ENCODE results near the gene ALB. TPM values are rescaled to one million over a fixed set of nuclear protein-coding genes. Genes with fewer than 3 reads are reported as not detected.

Gene ALB
- total RNA-seq, 1 donor from 2014 or later = not detected

DNA sequence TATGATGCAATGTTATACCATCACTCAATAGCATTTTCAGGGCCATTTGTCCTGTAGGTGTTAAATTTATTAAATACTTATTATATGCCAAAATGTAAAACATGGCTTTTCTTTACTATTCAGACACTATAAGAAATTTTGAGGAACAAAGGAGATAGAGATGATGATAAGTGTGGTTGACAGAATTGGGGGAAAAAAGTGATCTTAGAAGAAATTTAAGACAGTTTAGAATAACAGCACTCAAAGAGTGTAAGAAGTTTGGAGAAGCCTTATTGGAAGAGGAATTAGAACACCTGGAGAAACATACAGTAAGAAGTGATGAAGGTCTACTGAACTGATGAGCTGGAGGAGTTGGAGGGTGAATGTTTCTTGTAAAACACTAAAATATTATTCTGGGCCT lies 19.1 kb downstream of the ALB start:
- DNase-seq (ENCODE audit: low spot score) = no peak
- Mint-ChIP-seq H3K9me3 (no peaks in the 10 kb centered on the region), H3K27me3 (ENCODE audit: insufficient read depth) (peaks cover 4% of the 10 kb centered on the region), H3K4me3 (no peak overlapping the region), H3K27ac (no peak overlapping the region), H3K4me1 (ENCODE audit: low read depth) (no peaks in the 10 kb centered on the region), H3K36me3 (ENCODE audit: low read depth) (no peaks in the 10 kb centered on the region)
- intact Hi-C loops (cut with micrococcal nuclease) = no loop called here

DNA sequence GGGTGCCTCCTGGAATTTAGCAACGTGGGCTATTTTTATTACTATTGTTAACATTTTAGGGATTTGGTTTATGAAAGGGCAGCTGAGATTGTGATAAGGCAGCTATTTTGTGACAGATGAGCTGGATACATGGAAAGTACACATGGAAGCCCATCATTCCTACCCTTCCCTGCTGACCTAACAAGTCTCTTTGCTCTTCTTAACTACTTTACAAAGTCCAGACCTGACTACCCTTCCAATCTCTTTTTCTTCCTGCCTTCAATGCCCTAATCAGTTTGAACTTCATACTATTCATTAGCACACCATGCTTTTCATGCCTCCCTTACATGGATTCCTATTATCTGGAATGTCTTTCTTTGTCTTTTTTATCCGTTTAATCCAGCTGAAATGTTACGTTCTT lies 22.6 kb downstream of the ALB start:
- H3K4me3 Mint-ChIP-seq = no peak overlapping the region

DNA sequence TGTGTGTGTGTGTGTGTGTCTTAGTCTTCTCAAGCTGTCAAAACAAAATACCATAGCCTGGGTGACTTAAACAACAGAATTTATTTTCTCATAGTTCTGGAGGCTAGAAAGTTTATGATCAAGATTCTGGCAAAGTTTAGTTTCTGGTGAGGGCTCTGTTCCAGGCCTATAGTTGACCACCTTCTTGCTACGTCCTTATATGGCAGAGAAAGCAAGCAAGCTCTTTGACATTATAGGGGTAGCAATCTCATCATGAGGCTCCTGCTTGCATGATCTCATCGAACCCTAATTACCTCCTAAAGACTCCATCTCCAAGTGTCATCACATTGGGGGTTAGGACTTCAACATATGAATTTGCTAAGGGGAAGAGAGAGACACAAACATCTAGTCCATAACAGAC lies 25.0 kb downstream of the ALB start:
- no peaks in the 10 kb centered on the region for H3K4me1 Mint-ChIP-seq (ENCODE audit: low read depth)
- H3K27me3 Mint-ChIP-seq (ENCODE audit: insufficient read depth) = peaks cover 3% of the 10 kb centered on the region
- intact Hi-C loops (cut with micrococcal nuclease) = no loop called here
- H3K4me3 Mint-ChIP-seq = no peak overlapping the region
- H3K36me3 Mint-ChIP-seq (ENCODE audit: low read depth) = no peaks in the 10 kb centered on the region
- no peak for DNase-seq (ENCODE audit: low spot score)
- no peak overlapping the region for H3K27ac Mint-ChIP-seq
- no peaks in the 10 kb centered on the region for H3K9me3 Mint-ChIP-seq

More for the DNA sequence above, 22.6 kb downstream of the ALB start:
- DNase-seq (ENCODE audit: low spot score) = no peak
- no peaks in the 10 kb centered on the region for H3K36me3 Mint-ChIP-seq (ENCODE audit: low read depth)
- intact Hi-C loops (cut with micrococcal nuclease) = no loop called here
- H3K9me3 Mint-ChIP-seq = no peaks in the 10 kb centered on the region
- peaks cover 2% of the 10 kb centered on the region for H3K27me3 Mint-ChIP-seq (ENCODE audit: insufficient read depth)
- no peak overlapping the region for H3K27ac Mint-ChIP-seq
- no peaks in the 10 kb centered on the region for H3K4me1 Mint-ChIP-seq (ENCODE audit: low read depth)

DNA sequence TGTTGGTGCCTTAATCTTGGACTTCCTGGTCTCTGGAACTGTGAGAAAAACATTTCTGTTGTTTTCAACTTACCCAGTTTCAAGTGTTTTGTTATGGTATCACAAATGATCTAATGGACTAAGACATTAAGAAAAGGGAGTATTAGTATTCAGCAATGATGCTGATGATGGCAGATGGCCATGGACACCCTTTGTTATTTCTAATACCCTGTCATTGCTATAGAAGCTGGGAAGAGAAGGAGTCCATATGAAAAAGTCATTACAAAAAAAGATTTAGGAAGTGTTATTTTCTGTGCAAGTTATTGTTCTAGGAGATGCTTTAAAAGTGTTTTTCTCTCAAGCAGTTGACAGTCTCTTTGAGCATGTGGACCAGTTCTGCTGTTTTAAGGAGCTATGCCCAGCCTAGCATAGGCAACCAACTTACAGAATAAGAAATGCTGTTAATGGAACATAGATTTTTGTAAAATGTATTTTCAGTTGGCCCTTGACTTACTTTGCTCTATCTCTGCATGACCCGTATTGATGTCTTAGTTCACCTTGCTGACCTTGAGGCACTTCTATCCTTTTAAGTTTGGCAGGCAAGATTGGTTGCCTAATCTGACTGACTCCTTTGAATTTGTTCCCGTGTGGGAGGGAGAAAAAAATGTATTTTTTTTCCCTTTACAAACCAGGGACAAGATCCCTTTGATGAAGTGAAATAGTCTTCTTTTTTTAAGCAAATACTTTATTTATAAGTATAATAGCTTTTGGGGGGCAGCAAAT lies 25.9 kb downstream of the ALB start:
- Mint-ChIP-seq H3K27me3 (ENCODE audit: insufficient read depth) (peaks cover 3% of the 10 kb centered on the region), H3K9me3 (no peaks in the 10 kb centered on the region), H3K36me3 (ENCODE audit: low read depth) (no peaks in the 10 kb centered on the region), H3K4me3 (no peak overlapping the region), H3K27ac (no peak overlapping the region), H3K4me1 (ENCODE audit: low read depth) (no peaks in the 10 kb centered on the region)
- DNase-seq (ENCODE audit: low spot score) = no peak
- intact Hi-C loops (cut with micrococcal nuclease) = no loop called here

DNA sequence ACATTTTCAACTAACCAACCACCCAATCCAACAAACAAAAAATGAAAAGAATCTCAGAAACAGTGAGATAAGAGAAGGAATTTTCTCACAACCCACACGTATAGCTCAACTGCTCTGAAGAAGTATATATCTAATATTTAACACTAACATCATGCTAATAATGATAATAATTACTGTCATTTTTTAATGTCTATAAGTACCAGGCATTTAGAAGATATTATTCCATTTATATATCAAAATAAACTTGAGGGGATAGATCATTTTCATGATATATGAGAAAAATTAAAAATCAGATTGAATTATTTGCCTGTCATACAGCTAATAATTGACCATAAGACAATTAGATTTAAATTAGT lies 27.7 kb downstream of the ALB start:
- H3K4me1 Mint-ChIP-seq (ENCODE audit: low read depth) = no peaks in the 10 kb centered on the region
- H3K36me3 Mint-ChIP-seq (ENCODE audit: low read depth) = no peaks in the 10 kb centered on the region
- intact Hi-C loops (cut with micrococcal nuclease) = no loop called here

DNA sequence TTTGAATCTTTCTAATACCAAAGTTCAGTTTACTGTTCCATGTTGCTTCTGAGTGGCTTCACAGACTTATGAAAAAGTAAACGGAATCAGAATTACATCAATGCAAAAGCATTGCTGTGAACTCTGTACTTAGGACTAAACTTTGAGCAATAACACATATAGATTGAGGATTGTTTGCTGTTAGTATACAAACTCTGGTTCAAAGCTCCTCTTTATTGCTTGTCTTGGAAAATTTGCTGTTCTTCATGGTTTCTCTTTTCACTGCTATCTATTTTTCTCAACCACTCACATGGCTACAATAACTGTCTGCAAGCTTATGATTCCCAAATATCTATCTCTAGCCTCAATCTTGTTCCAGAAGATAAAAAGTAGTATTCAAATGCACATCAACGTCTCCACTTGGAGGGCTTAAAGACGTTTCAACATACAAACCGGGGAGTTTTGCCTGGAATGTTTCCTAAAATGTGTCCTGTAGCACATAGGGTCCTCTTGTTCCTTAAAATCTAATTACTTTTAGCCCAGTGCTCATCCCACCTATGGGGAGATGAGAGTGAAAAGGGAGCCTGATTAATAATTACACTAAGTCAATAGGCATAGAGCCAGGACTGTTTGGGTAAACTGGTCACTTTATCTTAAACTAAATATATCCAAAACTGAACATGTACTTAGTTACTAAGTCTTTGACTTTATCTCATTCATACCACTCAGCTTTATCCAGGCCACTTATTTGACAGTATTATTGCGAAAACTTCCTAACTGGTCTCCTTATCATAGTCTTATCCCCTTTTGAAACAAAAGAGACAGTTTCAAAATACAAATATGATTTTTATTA lies 28.3 kb downstream of the ALB start:
- no peak for DNase-seq (ENCODE audit: low spot score)
- Mint-ChIP-seq H3K4me1 (ENCODE audit: low read depth) (no peaks in the 10 kb centered on the region), H3K27ac (no peak overlapping the region), H3K9me3 (no peaks in the 10 kb centered on the region), H3K27me3 (ENCODE audit: insufficient read depth) (peaks cover 3% of the 10 kb centered on the region), H3K4me3 (no peak overlapping the region), H3K36me3 (ENCODE audit: low read depth) (no peaks in the 10 kb centered on the region)
- intact Hi-C loops (cut with micrococcal nuclease) = no loop called here

More for the DNA sequence above, 27.7 kb downstream of the ALB start:
- Mint-ChIP-seq H3K27me3 (ENCODE audit: insufficient read depth) (peaks cover 3% of the 10 kb centered on the region), H3K4me3 (no peak overlapping the region), H3K27ac (no peak overlapping the region), H3K9me3 (no peaks in the 10 kb centered on the region)
- DNase-seq (ENCODE audit: low spot score) = no peak

DNA sequence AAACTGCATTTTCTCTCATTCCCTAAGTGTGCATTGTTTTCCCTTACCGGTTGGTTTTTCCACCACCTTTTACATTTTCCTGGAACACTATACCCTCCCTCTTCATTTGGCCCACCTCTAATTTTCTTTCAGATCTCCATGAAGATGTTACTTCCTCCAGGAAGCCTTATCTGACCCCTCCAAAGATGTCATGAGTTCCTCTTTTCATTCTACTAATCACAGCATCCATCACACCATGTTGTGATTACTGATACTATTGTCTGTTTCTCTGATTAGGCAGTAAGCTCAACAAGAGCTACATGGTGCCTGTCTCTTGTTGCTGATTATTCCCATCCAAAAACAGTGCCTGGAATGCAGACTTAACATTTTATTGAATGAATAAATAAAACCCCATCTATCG lies 29.1 kb downstream of the ALB start:
- Mint-ChIP-seq H3K36me3 (ENCODE audit: low read depth) (no peaks in the 10 kb centered on the region), H3K4me3 (no peak overlapping the region), H3K27ac (no peak overlapping the region), H3K9me3 (no peaks in the 10 kb centered on the region), H3K27me3 (ENCODE audit: insufficient read depth) (peaks cover 3% of the 10 kb centered on the region), H3K4me1 (ENCODE audit: low read depth) (no peaks in the 10 kb centered on the region)
- no peak for DNase-seq (ENCODE audit: low spot score)
- intact Hi-C loops (cut with micrococcal nuclease) = no loop called here

DNA sequence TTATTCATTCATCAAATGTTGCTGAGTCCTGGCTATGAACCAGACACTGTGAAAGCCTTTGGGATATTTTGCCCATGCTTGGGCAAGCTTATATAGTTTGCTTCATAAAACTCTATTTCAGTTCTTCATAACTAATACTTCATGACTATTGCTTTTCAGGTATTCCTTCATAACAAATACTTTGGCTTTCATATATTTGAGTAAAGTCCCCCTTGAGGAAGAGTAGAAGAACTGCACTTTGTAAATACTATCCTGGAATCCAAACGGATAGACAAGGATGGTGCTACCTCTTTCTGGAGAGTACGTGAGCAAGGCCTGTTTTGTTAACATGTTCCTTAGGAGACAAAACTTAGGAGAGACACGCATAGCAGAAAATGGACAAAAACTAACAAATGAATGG lies 30.2 kb downstream of the ALB start:
- intact Hi-C loops (cut with micrococcal nuclease) = no loop called here
- Mint-ChIP-seq H3K4me1 (ENCODE audit: low read depth) (no peaks in the 10 kb centered on the region), H3K27me3 (ENCODE audit: insufficient read depth) (peaks cover 5% of the 10 kb centered on the region), H3K4me3 (no peak overlapping the region), H3K27ac (no peak overlapping the region), H3K9me3 (no peaks in the 10 kb centered on the region), H3K36me3 (ENCODE audit: low read depth) (no peaks in the 10 kb centered on the region)
- DNase-seq (ENCODE audit: low spot score) = no peak

DNA sequence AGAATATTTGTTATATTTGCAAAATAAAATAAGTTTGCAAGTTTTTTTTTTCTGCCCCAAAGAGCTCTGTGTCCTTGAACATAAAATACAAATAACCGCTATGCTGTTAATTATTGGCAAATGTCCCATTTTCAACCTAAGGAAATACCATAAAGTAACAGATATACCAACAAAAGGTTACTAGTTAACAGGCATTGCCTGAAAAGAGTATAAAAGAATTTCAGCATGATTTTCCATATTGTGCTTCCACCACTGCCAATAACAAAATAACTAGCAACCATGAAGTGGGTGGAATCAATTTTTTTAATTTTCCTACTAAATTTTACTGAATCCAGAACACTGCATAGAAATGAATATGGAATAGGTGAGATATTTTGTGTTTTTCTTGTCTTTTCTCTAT lies 31.9 kb downstream of the ALB start, which contains the start of gene AFP:
TSS of gene AFP (plus strand) at position 238 of the 400 bp plus-strand sequence. CDS start at position 280, 42 bp downstream.
- Mint-ChIP-seq H3K27ac (no peak within 1 kb of the TSS), H3K36me3 (ENCODE audit: low read depth) (no peaks in the 10 kb centered on the region), H3K4me3 (no peak within 1 kb of the TSS), H3K9me3 (no peaks in the 10 kb centered on the region), H3K27me3 (ENCODE audit: insufficient read depth) (peaks cover 6% of the 10 kb centered on the region), H3K4me1 (ENCODE audit: low read depth) (no peaks in the 10 kb centered on the region)
- no peak for DNase-seq (ENCODE audit: low spot score)
- intact Hi-C loops (cut with micrococcal nuclease) = no loop called here

DNA sequence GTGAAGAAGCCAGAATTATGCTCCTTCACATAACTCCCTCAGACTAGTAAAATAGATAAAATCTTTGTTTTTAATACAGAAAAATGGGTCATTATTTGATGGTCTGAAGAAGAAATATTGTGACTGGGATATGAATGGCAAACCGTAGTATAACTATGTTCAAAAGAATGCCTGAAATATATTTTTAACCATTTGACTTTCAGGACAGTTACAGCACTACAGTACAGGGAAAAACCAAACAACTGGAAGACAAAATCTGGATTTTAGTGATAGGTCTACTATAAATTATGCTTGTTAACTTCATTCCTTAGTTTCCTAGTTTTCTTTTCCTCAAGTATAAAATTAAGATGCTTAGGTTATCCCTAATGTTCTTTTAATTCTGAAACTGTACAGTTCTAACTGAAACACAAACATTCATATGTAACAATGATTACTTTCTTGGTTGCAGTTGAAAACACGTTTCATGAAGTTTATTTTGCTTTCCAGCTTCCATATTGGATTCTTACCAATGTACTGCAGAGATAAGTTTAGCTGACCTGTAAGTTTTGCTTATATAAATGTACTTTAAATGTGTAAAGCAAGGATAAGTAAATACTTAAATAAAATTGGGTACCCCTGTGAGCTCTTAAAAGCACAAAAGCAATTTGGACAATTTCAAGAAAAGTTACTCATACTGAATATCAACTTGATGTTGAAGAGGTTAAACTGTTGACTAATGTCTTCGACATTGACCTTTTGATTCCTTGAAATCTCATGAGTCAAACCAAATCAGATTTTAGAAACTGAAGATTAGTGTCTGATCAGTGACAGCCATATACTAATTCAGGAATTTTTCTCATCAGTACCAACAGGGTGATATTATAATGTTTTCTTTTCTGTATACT lies 32.8 kb downstream of the ALB start:
- intact Hi-C loops (cut with micrococcal nuclease) = no loop called here
- H3K4me1 Mint-ChIP-seq (ENCODE audit: low read depth) = no peaks in the 10 kb centered on the region
- H3K36me3 Mint-ChIP-seq (ENCODE audit: low read depth) = no peaks in the 10 kb centered on the region
- H3K27ac Mint-ChIP-seq = no peak overlapping the region
- no peak for DNase-seq (ENCODE audit: low spot score)
- peaks cover 6% of the 10 kb centered on the region for H3K27me3 Mint-ChIP-seq (ENCODE audit: insufficient read depth)
- H3K4me3 Mint-ChIP-seq = no peak overlapping the region
- no peaks in the 10 kb centered on the region for H3K9me3 Mint-ChIP-seq

DNA sequence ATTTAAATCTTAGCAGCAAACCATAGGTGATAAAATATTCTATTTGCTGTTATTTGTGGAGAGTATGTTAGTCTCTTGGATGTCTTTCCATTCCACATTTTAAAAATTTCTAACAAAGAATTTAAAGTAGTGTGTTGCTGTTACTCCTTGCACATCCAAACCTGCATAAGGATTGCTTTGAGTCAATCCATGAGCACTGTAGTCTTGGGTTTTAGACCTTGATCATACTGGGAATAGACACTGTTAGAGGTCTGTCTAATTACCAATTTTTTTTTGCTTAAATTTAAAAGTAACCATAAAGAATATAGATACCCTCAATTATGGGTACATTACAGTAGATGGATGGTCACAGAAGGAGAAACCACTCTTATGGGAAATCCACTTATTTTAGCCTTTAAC lies 33.5 kb downstream of the ALB start:
- Mint-ChIP-seq H3K4me3 (no peak overlapping the region), H3K9me3 (no peaks in the 10 kb centered on the region), H3K27ac (no peak overlapping the region), H3K36me3 (ENCODE audit: low read depth) (no peaks in the 10 kb centered on the region), H3K4me1 (ENCODE audit: low read depth) (no peaks in the 10 kb centered on the region), H3K27me3 (ENCODE audit: insufficient read depth) (peaks cover 6% of the 10 kb centered on the region)
- DNase-seq (ENCODE audit: low spot score) = no peak
- intact Hi-C loops (cut with micrococcal nuclease) = no loop called here

DNA sequence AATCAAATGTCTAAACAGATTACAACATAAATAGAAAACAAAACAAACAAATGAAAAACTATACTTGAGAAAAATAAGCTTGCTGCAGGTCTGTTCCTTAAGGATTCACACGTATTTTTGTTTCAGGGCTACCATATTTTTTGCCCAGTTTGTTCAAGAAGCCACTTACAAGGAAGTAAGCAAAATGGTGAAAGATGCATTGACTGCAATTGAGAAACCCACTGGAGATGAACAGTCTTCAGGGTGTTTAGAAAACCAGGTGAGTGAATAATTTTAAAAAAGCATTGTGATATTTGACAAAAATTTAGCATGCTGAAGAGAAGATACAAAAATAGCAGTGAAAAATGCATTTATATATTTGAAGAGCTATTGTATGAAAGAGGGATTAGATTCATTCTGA lies 34.0 kb downstream of the ALB start:
- H3K36me3 Mint-ChIP-seq (ENCODE audit: low read depth) = no peaks in the 10 kb centered on the region
- H3K27me3 Mint-ChIP-seq (ENCODE audit: insufficient read depth) = peaks cover 5% of the 10 kb centered on the region
- intact Hi-C loops (cut with micrococcal nuclease) = no loop called here
- no peaks in the 10 kb centered on the region for H3K9me3 Mint-ChIP-seq
- no peak overlapping the region for H3K27ac Mint-ChIP-seq
- no peak for DNase-seq (ENCODE audit: low spot score)
- no peak overlapping the region for H3K4me3 Mint-ChIP-seq
- no peaks in the 10 kb centered on the region for H3K4me1 Mint-ChIP-seq (ENCODE audit: low read depth)

Data from activated T-helper 1 cell treated with anti-CD3 and anti-CD28 coated beads, Interleukin-12 subunit alpha, Interleukin-12 subunit beta, Interleukin-2, Interleukin-4 antibody, amounts not matched to agents 30 ng/mL and 10 ng/mL and 1 ng/mL, durations not matched to agents 14 hours and 24 hours and 36 hours (primary cell).